GM10847 (cell line): ENCODE results near the gene GIPC1.

Experiments used
- POLR2A ChIP-seq: IDR thresholded peaks from 2 replicates; pipeline ENCODE4 v1.6.1; 2011; ENCODE audit not compliant: insufficient read length; ENCODE audit errors: extremely low read depth

The GIPC1 gene

GRCh38 chr19:14467391-14467790 is 28.5 kb downstream of the GIPC1 start:
- TF ChIP-seq POLR2A: no peak

- TF ChIP-seq POLR2A: no peak
Observed at GRCh38 chr19:14463747-14464146, 32.2 kb downstream of the GIPC1 start.

GRCh38 chr19:14460935-14461334 is 35.0 kb downstream of the GIPC1 start:
- TF ChIP-seq POLR2A: no peak

- no peak for TF ChIP-seq POLR2A
Observed at GRCh38 chr19:14459703-14460102, 36.2 kb downstream of the GIPC1 start.

GRCh38 chr19:14450876-14451275 is 45.1 kb downstream of the GIPC1 start:
- no peak for TF ChIP-seq POLR2A

- no peak for TF ChIP-seq POLR2A
Observed at GRCh38 chr19:14450168-14450874, 45.6 kb downstream of the GIPC1 start.

GRCh38 chr19:14449321-14449720 is 46.6 kb downstream of the GIPC1 start:
- no peak for TF ChIP-seq POLR2A

- no peak for TF ChIP-seq POLR2A
Observed at GRCh38 chr19:14446336-14447036, 49.4 kb downstream of the GIPC1 start.

- TF ChIP-seq POLR2A: no peak
Observed at GRCh38 chr19:14443632-14444216, 52.2 kb downstream of the GIPC1 start.

GRCh38 chr19:14442891-14443631 is 52.9 kb downstream of the GIPC1 start:
- TF ChIP-seq POLR2A: no peak

GRCh38 chr19:14441041-14441938 is 54.6 kb downstream of the GIPC1 start:
- TF ChIP-seq POLR2A: no peak

- TF ChIP-seq POLR2A: peak; percentile 55
Observed at GRCh38 chr19:14440049-14440448, 55.9 kb downstream of the GIPC1 start.

- TF ChIP-seq POLR2A: no peak
Observed at GRCh38 chr19:14439014-14439413, 56.9 kb downstream of the GIPC1 start.

- no peak for TF ChIP-seq POLR2A
Observed at GRCh38 chr19:14437578-14438140, 58.3 kb downstream of the GIPC1 start.
